SHP77 (cell line): Measurements from ENCODE around the gene EPHB3.
A peak's percentile ranks its signal among the peaks of the same experiment; 100 is the strongest.

Source experiments
- DNase-seq, 2 experiments: peaks; one replicate each; lab custom pipeline; 2025; lab: John Stamatoyannopoulos, UW

Gene EPHB3

DNA sequence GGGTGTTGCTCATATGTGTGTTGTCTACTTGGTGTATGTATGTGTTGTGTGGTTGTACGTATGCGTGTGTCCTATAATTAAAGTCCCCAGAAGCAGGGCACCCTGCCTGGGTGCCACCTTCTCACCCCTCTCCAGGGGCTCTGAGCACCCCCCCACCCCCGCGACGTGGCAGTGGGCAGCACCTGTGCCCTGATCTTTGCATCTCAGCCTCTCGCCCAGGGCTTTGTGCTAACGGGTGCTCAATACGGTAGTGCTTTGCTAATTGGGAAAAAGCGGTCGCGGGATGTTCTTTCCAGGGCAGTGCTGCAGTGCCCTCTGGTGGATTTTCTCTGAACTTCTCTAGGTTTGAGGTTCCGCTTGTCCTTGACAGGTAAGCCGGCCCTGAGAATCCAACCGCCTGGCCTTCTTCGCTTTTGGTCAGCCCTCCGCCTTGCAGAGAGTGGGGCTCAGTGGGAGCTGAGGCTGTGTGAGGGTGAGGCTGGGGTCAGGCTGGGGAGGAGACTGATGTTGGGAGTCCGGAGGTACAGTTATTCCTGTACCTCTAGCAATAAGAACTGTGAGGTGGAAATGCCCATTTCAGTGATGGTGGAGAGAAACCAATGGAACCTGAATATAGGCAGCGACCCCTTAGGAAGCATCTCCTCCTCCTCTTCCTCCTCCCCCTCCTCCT is 17.6 kb upstream of the EPHB3 start:
- DNase-seq = peak; percentile 49 to 73

DNA sequence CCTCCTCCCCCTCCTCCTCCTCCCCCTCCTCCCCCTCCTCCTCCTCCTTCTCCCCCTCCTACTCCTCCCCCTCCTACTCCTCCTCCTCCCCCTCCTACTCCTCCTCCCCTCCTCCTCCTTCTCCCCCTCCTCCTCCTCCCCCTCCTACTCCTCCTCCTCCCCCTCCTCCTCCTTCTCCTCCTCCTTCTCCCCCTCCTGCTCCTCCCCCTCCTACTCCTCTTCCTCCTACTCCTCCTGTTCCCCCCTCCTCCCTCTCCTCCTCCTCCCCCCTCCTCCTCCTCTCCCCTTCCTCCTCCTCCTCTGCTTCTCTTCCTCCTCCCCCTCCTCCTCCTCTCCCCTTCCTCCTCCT is 17.1 kb upstream of the EPHB3 start:
- DNase-seq = no peak

DNA sequence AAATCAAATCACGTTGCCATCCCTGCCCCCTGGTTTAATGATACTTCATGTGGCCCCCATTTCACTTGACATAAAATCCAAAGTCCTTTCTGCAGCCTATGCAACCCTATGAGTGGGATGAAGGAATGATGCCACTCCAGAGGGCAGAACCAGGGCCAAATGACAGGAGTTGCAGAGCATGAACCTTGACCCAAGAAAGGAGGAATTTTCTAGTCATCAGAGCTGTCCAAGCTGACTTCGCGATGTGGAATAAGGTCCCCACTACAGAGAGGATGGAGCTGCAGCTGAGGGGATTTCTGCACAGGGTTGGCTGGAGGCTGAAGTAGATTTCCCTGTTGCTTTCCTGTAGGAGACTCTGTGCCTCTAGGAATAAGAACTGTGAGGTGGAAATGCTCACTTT is 15.8 kb upstream of the EPHB3 start:
- no peak for DNase-seq

DNA sequence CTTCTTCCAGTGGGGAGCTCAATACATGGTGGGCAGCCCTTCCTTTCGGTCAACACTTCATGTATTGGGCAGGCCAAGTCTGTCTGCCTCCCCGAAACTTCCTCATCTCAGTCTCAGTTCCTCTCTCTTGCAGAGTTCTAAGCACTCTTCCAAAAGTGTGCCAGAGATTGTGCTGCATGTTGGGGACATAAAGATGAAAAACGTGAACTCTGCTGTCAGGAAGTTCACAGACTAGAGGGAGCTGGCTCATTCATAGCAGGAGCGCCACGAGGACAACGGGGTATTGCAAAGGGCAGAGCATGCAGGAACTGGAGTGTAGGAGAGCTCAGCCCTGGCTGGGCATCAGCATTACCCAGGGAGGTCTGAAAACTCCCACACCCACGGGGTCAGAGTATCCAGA is 15.3 kb upstream of the EPHB3 start:
- no peak for DNase-seq

DNA sequence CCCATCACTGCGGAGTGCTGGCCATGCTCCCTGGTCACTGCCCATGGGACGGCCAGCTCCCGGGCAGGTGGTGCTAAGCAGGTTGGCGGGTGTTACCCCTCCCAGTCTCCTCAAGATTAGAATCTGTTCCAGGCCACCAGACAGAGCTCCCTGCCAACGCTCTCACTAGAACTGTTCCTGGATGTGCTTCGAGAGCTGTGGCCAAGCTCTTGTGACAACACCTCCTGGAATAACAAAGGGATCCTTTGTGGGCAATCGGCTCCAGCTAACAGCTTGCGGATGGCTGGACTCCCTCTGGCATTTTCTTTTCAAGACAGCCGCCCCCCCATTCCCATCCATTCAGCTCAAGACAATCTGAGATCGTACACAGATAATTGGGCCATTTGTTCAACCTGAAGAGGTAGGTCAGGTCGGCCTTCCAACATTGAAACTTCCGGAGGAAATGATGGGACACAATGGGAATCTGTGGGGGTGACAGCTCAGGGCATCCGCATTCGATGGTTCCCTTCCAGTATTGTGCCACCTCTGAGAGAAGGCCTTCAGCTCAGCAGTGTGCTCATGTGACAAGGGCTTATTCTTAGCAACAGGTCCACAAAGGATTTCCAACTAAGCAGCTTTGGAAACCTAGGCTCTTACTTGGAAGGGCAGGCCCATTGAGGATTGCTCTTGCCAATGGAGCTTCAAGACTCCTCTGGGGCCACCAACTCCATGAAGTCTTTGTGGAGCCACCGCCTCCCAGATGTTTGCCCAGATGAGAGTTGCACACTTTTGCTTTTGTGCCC is 11.6 kb upstream of the EPHB3 start:
- DNase-seq = no peak

DNA sequence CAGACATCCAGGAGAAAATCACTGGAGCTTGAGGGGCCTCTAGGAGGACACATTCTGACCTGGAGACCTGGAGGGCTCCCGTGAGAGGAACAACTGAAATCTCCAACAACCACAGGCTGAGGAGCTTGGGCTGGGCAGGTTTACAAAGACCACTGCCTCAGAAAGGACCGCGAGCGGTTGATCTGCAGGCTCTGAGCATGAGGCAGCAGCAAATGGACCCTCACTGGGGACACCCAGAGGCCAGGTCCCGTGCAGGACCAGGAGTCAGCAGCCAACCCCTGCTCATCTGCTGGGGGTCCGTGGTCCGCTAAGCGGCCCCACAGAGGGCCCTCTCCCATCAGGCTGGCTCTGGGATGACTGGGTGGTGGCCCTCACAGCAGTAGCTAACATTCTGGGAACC is 10.5 kb upstream of the EPHB3 start:
- DNase-seq = no peak

DNA sequence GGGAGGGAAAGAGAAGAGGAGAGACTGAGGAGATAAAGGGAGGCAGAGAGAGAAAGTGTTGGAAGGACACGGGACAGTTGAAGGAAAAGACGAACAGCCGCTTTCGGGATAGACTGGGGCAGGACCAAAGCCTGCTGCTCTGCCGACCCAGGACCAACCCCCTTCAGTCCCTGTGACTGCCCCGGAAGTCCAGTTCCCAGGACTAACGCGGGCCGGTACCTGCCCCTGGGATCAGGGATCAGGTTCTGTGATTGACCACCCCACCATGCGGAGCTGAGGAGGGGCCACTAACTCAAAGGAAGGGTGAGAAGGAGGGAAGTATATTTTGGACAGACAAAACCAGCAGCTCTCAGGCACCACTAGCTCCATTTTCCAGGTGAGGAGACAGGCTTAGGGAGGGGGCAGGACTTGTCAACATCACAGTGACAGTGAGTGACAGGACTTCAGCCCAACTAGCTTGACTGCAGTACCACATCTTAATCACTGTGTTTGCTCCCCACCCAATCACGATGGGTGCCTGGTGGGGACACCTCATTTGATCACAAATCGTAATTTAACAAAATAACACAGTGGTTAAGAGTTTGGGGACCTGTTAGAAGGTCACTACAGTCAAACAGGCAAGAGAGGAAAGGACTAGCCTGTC is 9.8 kb upstream of the EPHB3 start:
- no peak for DNase-seq

DNA sequence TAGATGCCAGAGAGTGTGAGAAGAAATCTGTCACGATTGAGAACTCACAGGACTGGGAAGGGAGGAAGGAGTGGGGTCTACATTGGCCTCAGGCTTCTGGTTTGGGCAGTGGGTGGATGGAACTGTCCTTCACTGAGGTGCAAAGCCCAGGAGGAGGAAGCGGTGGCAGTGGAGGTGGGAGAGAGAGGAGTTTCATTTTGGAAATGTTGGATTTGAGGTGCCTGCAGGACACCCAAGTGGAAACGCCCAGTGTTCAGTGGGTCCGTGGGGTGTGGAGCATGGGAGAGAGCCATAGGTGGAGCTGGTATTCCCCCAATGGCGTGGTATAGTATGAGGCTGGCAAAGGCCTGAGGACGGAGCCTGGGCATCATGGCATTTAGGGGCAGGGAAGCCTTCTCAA is 9.3 kb upstream of the EPHB3 start:
- no peak for DNase-seq

DNA sequence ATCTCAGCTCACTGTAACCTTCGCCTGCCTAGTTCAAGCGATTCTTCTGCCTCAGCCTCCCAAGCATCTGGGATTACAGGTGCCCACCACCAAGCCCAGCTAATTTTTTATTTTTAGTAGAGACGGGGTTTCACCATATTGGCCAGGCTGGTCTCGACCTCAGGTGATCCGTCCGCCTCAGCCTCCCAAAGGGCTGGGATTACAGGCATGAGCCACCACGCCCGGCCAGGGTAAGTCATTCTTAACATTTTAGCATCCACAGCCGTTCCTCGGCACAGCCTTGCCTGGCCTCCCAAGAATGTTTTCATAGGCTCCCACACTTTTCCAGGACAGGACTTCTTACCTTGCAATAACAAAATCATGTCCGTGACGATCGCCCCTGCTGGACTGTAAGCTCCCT is 8.7 kb upstream of the EPHB3 start:
- DNase-seq = no peak

DNA sequence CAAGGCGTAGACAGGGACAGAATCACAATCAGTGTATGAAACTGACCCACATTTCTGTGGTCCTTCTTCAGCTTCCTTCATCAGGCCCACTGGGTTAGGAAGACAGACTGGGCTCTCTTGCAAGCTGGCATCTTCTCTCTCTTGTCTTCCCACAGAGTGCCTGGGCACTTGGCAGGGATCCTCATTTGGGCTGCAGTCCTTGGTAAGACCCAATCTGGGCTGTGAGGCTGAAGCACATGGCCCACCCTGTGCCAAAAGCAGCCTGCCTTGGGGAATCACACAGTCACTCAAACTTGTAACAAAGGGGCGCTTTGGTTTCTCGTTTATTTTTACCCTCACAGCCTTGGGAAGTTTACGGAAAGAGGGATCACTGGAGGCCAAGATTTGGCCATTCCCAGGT is 8.2 kb upstream of the EPHB3 start:
- DNase-seq = no peak

DNA sequence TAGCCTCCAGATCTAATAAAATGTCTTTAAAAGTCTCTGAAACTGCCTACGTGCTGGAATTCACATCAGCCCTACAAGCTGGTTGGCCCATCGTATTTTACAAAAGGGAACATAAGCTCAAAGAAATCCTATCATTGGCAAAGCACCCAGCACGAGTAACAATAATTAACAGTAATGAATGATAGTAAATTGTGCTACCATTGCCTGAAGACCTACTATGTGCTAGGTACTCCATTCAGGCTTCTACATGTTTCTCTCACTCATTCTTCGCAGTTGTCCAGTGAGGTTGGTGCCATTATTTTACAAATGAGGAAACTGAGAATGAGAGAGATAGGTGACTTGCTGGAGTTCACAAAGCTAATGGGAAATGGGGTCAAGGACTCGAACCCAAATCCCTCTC is 7.1 kb upstream of the EPHB3 start:
- no peak for DNase-seq

DNA sequence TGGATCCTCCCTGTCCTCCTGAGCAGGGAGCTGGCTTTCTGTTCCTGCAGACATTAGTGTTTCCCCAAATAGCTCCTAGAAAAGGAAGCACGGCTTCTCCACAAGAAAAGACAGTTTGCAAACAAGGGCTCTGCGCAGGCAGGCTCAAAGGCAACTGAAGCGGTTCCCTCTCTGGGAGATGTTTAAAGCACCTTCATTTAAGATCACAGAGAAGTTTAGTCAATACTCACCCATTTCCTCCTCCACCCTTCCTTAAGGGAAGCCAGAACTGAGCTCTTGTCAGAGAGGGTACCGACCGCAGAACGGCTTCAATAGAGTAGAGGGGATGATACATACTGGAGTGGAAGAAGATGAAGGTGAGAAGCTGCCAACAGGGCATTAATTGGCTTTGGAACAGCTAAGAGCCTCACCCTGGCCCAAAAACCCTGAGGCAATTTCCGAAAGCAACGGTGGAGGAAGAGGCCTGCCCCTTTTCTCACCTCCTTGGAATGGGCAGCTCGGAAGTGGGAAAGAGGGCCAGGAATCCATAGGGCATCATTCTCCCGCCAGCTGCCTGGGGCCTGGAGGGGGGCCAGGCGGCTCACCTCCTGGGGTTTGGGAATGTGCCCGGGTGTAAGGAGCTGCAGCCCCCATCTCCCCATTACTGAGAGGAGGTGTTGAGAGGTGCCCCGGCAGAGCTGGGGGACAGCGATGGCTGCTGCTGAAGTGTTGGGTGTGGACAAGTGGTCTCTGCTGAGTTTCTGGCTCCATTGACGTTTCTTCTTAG is 4.8 kb upstream of the EPHB3 start:
- DNase-seq = no peak

DNA sequence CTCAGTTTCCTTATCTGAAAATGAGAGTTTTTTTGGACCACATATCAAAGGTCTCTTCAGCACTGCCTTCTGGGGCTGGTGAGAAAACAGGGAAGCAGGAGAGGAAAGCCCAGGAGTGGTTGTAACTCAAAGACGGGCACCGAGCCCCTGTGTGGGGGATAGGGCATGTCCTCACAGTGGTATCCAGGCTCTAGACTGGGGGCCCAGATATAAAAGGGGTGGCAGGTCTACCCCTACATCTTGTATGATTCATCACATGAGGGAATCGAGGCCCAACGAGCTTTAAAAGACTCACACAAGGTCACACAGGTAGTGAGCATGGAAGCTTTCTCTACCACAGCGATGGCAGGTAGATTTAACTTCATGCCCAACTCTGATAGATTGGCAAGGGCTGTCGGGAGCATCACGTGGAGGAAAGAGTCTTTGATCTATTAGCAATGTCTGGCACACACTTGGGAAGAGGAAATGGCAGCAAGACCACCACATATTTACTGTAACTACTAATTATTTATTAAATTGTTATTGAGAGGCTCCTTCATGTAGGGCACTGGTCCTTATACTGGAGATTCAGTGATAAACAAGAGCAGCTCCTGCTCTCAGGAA is 4.1 kb upstream of the EPHB3 start:
- no peak for DNase-seq

DNA sequence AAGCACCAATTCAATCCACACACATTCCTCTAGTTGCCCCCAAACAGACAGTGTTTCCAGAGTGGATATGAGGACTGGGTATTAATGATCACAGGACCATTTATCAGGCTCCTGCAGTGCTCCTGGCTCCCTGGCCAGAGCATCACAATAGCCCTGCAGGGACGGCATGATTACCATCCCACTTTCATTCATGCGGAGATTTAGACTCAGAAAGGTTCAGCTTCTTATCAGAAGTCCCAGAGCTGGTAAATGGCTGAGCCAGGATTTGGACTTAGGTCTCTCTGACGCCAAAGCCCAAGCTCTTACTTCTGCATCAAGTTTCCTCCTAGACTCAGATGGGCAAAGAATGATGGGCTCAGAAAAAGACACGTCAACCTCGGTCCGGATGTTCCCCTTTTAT is 2.9 kb upstream of the EPHB3 start:
- no peak for DNase-seq

DNA sequence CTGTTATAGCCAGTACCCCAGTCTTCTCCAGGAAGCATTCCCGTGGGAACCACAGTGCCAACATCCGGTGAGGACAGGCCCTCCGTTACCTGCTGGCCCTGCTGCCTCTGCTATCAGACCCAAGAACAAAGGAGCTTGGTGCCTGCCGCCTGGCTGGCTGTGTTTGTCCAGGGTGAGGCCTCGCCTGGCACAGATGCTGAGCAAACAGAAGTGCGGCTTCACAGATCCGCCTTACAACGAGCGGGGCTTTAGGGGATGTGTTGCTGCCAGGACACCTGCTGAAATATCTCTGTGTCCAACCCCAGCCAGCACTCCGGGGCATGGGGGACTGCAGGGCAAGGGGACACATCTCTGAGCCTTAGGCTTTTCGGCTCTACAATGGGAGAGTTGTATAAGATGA is 2.2 kb upstream of the EPHB3 start:
- peak; percentile 77 to 81 for DNase-seq

DNA sequence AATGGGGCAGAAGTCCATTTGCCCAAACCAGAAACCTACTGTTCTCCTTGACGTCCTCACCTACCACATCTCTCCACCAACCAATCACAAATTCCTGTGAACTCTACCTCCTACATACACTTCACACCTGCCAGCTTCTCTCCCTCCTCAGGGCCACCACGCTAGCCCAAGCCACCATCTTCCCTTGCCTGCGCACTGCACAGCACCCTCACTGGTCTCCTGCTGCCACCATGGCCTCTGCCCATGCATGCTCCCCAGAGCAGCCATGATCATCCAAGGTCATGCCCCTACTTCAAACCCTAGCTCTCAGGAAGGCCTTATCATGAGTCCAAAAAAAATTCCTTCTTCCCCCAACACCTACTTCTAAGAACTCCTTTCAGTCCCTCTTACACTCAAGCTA is 1.1 kb upstream of the EPHB3 start:
- no peak for DNase-seq

DNA sequence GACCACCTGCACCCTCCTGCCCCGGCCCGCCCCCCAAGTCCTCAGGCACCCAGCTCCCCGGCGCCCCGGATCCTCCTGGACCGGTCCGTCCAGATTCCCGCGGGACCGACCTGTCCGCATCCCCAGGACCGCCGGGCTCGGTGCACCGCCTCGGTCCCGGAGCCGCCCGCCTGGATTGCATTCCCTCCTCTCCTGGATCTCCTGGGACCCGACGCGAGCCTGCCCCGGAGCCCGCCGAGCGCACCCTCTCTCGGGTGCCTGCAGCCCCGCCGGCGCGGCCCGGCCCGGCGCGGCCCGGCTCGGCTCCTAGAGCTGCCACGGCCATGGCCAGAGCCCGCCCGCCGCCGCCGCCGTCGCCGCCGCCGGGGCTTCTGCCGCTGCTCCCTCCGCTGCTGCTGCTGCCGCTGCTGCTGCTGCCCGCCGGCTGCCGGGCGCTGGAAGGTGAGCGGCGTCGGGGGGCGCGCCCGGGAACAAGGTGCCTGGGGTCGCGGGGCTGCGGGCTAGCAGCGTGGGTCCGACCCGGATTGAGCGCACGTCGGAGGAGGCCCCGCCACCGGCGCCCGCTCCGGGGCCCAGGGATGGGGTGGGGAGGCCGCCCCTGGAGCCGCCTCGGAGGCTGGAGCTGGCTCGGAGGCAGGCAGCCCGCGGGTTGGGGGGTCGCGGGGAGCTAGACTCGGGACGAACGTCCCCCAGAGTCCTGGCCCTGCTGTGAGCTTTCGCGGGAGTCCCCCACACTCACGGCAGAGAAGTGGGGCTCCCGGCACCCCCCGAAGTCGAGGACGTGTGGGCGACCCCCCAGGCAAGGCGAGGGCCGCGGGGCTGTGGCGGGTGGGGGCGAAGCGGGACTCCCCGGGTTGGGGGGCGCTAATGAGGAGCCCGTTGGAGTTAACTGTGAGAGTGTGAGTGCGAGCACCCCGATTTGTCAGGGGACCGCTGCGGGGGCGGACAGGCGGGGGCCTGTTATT is 610 bp downstream of the EPHB3 start:
- no peak for DNase-seq

DNA sequence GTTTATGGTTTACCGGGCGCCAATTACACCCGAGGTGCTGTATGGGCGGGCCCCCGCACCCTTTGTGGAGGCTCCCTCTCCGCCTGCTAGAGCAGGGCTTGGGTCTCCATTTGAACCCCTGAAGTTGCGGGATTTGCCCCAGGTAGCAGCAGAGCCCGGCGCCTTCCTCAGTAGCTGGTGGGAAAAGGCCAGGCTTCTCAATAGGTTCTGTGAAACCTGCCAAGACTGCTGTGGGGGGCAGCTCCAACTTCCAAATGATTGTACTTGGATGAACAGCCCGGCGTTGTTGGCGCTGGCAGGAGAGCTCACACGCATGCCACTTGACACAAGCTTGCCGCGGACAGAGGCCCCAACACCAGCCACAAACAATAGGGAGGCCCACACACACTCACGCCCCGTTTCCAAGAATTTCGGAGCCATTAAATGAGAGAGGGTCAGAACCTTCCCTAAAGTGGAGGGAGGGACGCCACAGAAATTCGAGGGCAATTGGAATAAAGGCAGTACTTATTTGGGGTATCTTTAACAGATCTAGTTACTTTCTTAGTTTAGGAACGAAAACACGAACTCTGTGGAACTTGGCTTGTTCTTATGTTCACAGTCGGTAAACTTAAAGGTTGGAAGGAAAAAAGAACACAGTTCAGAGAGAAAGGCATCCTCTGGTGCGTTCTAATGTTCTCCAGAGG is 1.4 kb downstream of the EPHB3 start:
- no peak for DNase-seq

DNA sequence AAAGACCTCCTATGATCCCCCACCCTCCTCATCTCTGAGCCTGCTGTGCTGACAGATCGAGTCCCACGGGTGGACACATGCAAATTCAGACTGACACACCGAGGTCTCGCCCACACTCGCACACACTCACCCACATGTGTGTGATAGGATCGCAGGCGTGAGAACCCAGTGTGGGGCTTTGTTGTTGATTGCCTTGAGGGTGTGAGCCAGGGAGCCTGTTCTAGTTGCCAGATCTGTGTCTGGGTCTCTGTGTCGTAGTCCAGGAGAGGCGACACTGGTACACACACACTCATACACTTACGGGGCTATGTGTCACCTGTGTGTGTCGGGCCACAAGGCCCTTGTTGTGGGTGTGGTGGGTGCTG is 2.0 kb downstream of the EPHB3 start:
- DNase-seq = no peak

DNA sequence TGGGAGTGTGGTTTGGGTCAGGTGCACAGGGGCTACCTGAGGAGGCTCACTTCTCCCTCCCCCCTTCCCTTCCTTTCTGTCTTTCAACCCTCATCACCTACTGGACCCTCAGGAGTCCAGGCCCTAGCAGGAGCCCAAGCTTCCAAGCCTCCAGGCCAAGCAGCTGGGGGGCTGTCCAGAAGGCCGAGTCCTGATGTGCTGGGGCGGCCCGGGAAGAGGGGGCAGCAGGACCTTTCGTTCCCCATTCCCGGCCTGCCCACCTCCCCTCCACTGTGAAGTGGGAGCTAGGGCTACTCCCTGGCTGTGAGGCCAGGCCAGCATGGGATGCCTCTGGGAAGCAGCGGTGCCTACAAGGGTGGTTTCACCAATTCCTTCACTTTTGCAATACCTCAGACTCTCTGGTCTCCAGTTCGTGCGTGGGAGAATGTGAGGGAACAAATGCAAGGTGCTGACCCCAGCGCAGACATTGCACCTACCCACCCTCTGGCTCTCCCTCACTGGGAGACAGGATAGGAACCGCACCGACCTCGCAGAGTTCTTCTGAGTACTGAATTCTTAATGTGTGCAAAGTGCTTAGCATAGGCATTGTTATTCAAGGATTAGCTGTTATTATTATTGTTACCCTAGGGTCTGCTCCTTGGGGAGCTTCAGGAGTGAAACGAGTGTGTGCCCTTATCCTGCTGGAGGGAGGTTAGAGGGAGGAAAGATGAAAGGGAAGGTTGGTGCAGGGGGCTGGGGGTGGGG is 2.5 kb downstream of the EPHB3 start:
- DNase-seq = no peak
